Testis (tissue), 3 donors: ENCODE results near the gene TCTA. TPM values are rescaled to one million over a fixed set of nuclear protein-coding genes. Genes with fewer than 3 reads are reported as not detected.

Experiments used
- DNase-seq: peaks from one replicate; pipeline ENCODE4 v3.0.0-alpha.2; 2019
- H3K27ac ChIP-seq, 2 donors: fragments of 200-600 bp; sonication (generic); one replicate each; pipeline ENCODE4 v1.5.1; 2019
- H3K27me3 ChIP-seq: fragments of 200-600 bp; sonication (generic); one replicate; pipeline ENCODE4 v1.5.1; 2019
- H3K36me3 ChIP-seq: fragments of 200-600 bp; sonication (generic); one replicate; pipeline ENCODE4 v1.5.1; 2017; ENCODE audit warnings: low read depth; ENCODE audit errors: missing control alignments
- H3K4me1 ChIP-seq: fragments of 200-600 bp; sonication (generic); one replicate; pipeline ENCODE4 v1.5.1; 2019
- H3K4me3 ChIP-seq, 2 donors: fragments of 200-600 bp; sonication (generic); one replicate each; pipeline ENCODE4 v1.5.1; 2017 to 2019
- H3K9me3 ChIP-seq: fragments of 200-600 bp; sonication (generic); one replicate; pipeline ENCODE4 v1.5.1; 2017
- POLR2A ChIP-seq: fragments of 450-650 bp; IDR thresholded peaks from one replicate; pipeline ENCODE4 v1.6.1; 2017; ENCODE audit warnings: antibody characterized with exemption, mild to moderate bottlenecking, moderate library complexity
- WGBS, 2 donors: methylation state at CpG; one replicate each; pipeline ENCODE4 v1.1.5; 2018; 5-methylcytosine and 5-hydroxymethylcytosine counted together
- intact Hi-C: fragments of 100-400 bp; cut with DNase I; formaldehyde crosslinking; loops from one replicate; pipeline ENCODE4 v1.15.1; 2023; ENCODE audit warnings: low total_unique reads
- polyA plus RNA-seq: library from polyadenylated mRNA; stranded (reverse); fragments of 350-450 nt; fragmentation: Illumina TruSeq; extraction: RNeasy Lipid Tissue Mini Kit (QIAGEN cat#74804); gene quantifications from one replicate; pipeline ENCODE4 v1.2.3, GENCODE V29; 2014; ENCODE audit warnings: low read depth, low replicate concordance; ENCODE audit not compliant: insufficient read depth
- total RNA-seq, 2 donors: library from RNA; depleted of rRNA; stranded (reverse); fragments of >200 nt; gene quantifications; one replicate each; pipeline ENCODE4 v1.2.3, GENCODE V29; 2016
- TF ChIP-seq, protein P1 (sequence below), 3 experiments: fragments of 450-650 bp in 2 of 3; fragments of 200-600 bp in 1 of 3; sonication (generic) in 1 of 3; IDR thresholded peaks; one replicate each; pipeline ENCODE4 v1.5.1; 2016 to 2019; ENCODE audit warnings: antibody characterized with exemption in 3 of 3, mild to moderate bottlenecking in 2 of 3, moderate library complexity in 1 of 3

The TCTA gene
- total and polyA plus RNA-seq, 3 donors from 2014 or later = 31.6 to 36.1 (median 33.6) TPM

- Histone ChIP-seq H3K4me1 (no peaks in the 10 kb centered on the region), H3K36me3 (no peaks in the 10 kb centered on the region), H3K9me3 (no peaks in the 10 kb centered on the region), H3K27ac (peak overlapping the region; percentile 80 to 87), H3K4me3 (peak overlapping the region; percentile 68 to 81), H3K27me3 (no peaks in the 10 kb centered on the region)
- no peak for TF ChIP-seq POLR2A
- TF ChIP-seq, protein P1, sequence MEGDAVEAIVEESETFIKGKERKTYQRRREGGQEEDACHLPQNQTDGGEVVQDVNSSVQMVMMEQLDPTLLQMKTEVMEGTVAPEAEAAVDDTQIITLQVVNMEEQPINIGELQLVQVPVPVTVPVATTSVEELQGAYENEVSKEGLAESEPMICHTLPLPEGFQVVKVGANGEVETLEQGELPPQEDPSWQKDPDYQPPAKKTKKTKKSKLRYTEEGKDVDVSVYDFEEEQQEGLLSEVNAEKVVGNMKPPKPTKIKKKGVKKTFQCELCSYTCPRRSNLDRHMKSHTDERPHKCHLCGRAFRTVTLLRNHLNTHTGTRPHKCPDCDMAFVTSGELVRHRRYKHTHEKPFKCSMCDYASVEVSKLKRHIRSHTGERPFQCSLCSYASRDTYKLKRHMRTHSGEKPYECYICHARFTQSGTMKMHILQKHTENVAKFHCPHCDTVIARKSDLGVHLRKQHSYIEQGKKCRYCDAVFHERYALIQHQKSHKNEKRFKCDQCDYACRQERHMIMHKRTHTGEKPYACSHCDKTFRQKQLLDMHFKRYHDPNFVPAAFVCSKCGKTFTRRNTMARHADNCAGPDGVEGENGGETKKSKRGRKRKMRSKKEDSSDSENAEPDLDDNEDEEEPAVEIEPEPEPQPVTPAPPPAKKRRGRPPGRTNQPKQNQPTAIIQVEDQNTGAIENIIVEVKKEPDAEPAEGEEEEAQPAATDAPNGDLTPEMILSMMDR (IDR thresholded peaks at IDR 0.05) = no peak
- DNase-seq = no peak
- intact Hi-C loops = no loop called here
- WGBS, 2 donors = 2 to 3% methylated on average over 9 of the region's 9 CpGs
Observed at GRCh38 chr3:49428752-49429080, 16.5 kb downstream of the TCTA start.

- TF ChIP-seq POLR2A = no peak
- TF ChIP-seq, protein P1 (IDR thresholded peaks at IDR 0.05) = no peak
- Histone ChIP-seq H3K4me3 (no peak overlapping the region), H3K27me3 (no peaks in the 10 kb centered on the region), H3K27ac (no peak overlapping the region), H3K36me3 (no peaks in the 10 kb centered on the region), H3K4me1 (no peaks in the 10 kb centered on the region), H3K9me3 (no peaks in the 10 kb centered on the region)
- 84 to 87% methylated on average over 5 of the region's 5 CpGs for WGBS, 2 donors
- intact Hi-C loops = no loop called here
- DNase-seq = no peak
Observed at GRCh38 chr3:49434731-49435130, 22.5 kb downstream of the TCTA start.

GRCh38 chr3:49445391-49445790 is 33.2 kb downstream of the TCTA start:
- intact Hi-C loops = no loop called here
- no peaks in the 10 kb centered on the region for H3K9me3 ChIP-seq
- 94 to 96% methylated on average over 5 of the region's 5 CpGs for WGBS, 2 donors
- H3K4me1 ChIP-seq = peaks cover 4% of the 10 kb centered on the region
- no peaks in the 10 kb centered on the region for H3K27me3 ChIP-seq
- H3K4me3 ChIP-seq = no peak overlapping the region
- no peaks in the 10 kb centered on the region for H3K36me3 ChIP-seq
- no peak for DNase-seq
- TF ChIP-seq, protein P1 (IDR thresholded peaks at IDR 0.05) = no peak
- no peak for TF ChIP-seq POLR2A
- no peak overlapping the region for H3K27ac ChIP-seq

GRCh38 chr3:49453621-49454020 is 41.4 kb downstream of the TCTA start:
- Histone ChIP-seq H3K27ac (no peak overlapping the region), H3K27me3 (no peaks in the 10 kb centered on the region), H3K4me3 (no peak overlapping the region), H3K9me3 (no peaks in the 10 kb centered on the region), H3K36me3 (no peaks in the 10 kb centered on the region), H3K4me1 (peaks cover 14% of the 10 kb centered on the region)
- TF ChIP-seq, protein P1 (IDR thresholded peaks at IDR 0.05) = no peak
- TF ChIP-seq POLR2A = no peak
- 86 to 88% methylated on average over 4 of the region's 4 CpGs for WGBS, 2 donors
- no peak for DNase-seq
- intact Hi-C loops = loop anchor here (10.0 kb wide), 1 partner anchor 279 kb away; the partner anchor contains the start of gene KLHDC8B

GRCh38 chr3:49454458-49454857 is 42.2 kb downstream of the TCTA start:
- Histone ChIP-seq H3K4me1 (peaks cover 21% of the 10 kb centered on the region), H3K4me3 (no peak overlapping the region), H3K36me3 (no peaks in the 10 kb centered on the region), H3K9me3 (no peaks in the 10 kb centered on the region), H3K27me3 (no peaks in the 10 kb centered on the region), H3K27ac (no peak overlapping the region)
- TF ChIP-seq POLR2A = no peak
- TF ChIP-seq, protein P1 (IDR thresholded peaks at IDR 0.05) = peak in 1 of 3 experiments; percentile 9
- peak; percentile 44 for DNase-seq
- intact Hi-C loops = loop anchor here (10.0 kb wide), 1 partner anchor 280 kb away; the partner anchor contains the start of gene KLHDC8B
- 86 to 95% methylated on average over 2 of the region's 2 CpGs for WGBS, 2 donors
